ENCODE results near the gene NXPH2. TPM values are rescaled to one million over a fixed set of nuclear protein-coding genes. Genes with fewer than 3 reads are reported as not detected.
A peak's percentile ranks its signal among the peaks of the same experiment; 100 is the strongest.
"Not testable (repeated sequence)": the region's sequence is repeated elsewhere in the genome, so short reads cannot be mapped to it uniquely, and the experiment has no call there.

NXPH2 gene
- polyA plus RNA-seq, 12 donors = 6.4 to 21.5 (median 14.5) TPM; not detected in 2

- DNase-seq = no peak
Observed at GRCh38 chr2:138763971-138764370, 16.2 kb downstream of the NXPH2 start.

- no peak for DNase-seq
Observed at GRCh38 chr2:138762533-138762932, 17.7 kb downstream of the NXPH2 start.

- no peak for DNase-seq
Observed at GRCh38 chr2:138760676-138761075, 19.5 kb downstream of the NXPH2 start.

GRCh38 chr2:138757384-138757783, 22.8 kb downstream of the NXPH2 start:
- no peak for DNase-seq

GRCh38 chr2:138752197-138752956, 27.8 kb downstream of the NXPH2 start:
- no peak for DNase-seq

- peak; percentile 44 for DNase-seq
Observed at GRCh38 chr2:138744713-138745112, 35.5 kb downstream of the NXPH2 start.

GRCh38 chr2:138742441-138743057, 37.6 kb downstream of the NXPH2 start:
- no peak for DNase-seq

- DNase-seq = no peak
Observed at GRCh38 chr2:138741851-138742250, 38.3 kb downstream of the NXPH2 start.

- not testable (repeated sequence) for DNase-seq
Observed at GRCh38 chr2:138737009-138737554, 43.1 kb downstream of the NXPH2 start.

GRCh38 chr2:138732651-138733050, 47.5 kb downstream of the NXPH2 start:
- no peak for DNase-seq

- no peak for DNase-seq
Observed at GRCh38 chr2:138730497-138731030, 49.6 kb downstream of the NXPH2 start.

- DNase-seq = no peak
Observed at GRCh38 chr2:138727956-138728355, 52.2 kb downstream of the NXPH2 start.

- DNase-seq = no peak
Observed at GRCh38 chr2:138726681-138727080, 53.5 kb downstream of the NXPH2 start.

- DNase-seq = no peak
Observed at GRCh38 chr2:138724729-138725459, 55.3 kb downstream of the NXPH2 start.

GRCh38 chr2:138724327-138724726, 55.9 kb downstream of the NXPH2 start:
- no peak for DNase-seq

GRCh38 chr2:138723196-138723987, 56.8 kb downstream of the NXPH2 start:
- DNase-seq = no peak

GRCh38 chr2:138722316-138722715, 57.9 kb downstream of the NXPH2 start:
- DNase-seq = no peak

GRCh38 chr2:138720035-138720838, 60.0 kb downstream of the NXPH2 start:
- no peak for DNase-seq

- DNase-seq = no peak
Observed at GRCh38 chr2:138718405-138718804, 61.8 kb downstream of the NXPH2 start.

GRCh38 chr2:138716183-138716582, 64.0 kb downstream of the NXPH2 start:
- DNase-seq = no peak

GRCh38 chr2:138713504-138713903, 66.7 kb downstream of the NXPH2 start:
- DNase-seq = no peak
